ACHN (cell line): ENCODE measurements around the gene ATP11A.

ENCODE experiments used
- DNase-seq: peaks from one replicate; pipeline ENCODE4 v3.0.0-alpha.2; 2015
- in situ Hi-C: cut with HindIII; loops from 2 replicates; pipeline ENCODE4 v1.10.0; 2017; ENCODE audit warnings: low sequenced_read_pairs, low pct_ligation_motif_present, low pct_unique_long_range_greater_than_20kb

Gene ATP11A

GRCh38 chr13:112885242-112885781 is 195.5 kb downstream of the ATP11A start:
- in situ Hi-C loops = no loop called here
- no peak for DNase-seq

DNA sequence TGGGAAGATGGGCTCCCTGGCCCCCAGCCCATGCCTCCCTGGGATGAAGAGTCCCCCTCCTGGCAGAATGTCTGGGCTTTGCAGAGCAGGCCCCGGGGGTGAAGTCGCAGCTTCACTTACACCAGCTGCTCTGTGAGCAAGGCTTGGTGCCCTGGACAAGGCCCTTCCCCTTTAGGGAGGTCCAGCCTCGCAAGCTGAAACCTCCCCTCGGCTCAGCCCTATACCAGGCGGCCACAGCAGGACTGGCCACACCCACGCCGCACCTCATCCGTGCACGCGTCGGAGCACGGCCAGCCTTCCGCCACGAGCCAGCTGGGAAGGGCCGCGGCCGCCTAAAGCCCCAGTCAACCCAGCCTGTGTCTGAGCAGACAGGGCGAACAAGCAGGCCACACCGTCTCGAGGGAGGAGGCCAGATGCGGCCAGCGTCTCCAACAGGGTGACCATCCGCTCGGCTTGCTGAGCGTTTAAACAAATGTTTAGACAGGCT is 196.0 kb downstream of the ATP11A start:
- in situ Hi-C loops = no loop called here
- DNase-seq = peak; percentile 89

GRCh38 chr13:112887151-112887550 is 197.3 kb downstream of the ATP11A start:
- no peak for DNase-seq
- in situ Hi-C loops = no loop called here

- no peak for DNase-seq
- in situ Hi-C loops = no loop called here
Measured at GRCh38 chr13:112887557-112887991, 197.7 kb downstream of the ATP11A start.

DNA sequence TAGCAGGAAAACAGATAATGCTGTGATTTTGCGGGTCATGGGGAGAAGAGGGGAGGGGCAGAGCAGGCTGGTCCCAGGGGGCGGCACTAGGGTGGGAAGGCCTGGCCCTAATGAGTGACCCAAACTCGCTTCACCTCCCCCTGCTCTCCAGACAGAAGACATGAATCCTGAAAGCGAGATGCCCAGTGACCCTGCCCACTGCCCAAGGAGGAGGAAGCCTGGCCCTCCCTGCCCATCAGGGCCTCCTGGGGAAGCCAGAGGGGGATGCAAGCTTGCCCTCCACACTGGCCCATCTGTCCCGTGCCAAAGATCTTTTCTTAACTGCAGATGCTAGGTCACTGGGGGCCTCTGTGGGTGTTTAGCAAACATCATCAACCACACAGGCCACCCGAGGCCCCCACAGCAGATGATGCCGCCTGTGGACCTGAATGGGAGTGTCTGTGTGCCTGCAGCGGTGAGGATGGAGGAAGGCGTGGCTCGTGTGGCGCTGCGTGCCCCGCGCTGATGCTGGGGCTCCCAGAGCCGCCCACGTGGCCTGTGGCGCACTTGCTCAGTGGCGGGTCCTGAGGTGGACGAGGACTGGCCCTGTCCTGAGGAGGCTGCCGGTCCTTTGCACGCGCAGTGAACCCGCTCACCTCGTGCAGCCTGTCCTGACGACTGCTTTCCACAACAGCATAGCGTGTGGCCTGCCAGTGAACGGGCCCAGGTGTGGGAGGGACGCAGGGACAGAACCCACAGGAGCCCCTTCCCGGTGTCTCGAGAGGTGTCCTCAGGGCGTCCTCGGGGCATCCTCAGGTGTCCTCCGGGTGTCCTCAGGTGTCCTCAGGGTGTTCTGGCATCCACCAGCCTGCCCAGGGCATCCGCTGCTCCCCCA is 198.6 kb downstream of the ATP11A start:
- no peak for DNase-seq

GRCh38 chr13:112889351-112890290 is 199.8 kb downstream of the ATP11A start:
- no peak for DNase-seq
- in situ Hi-C loops = no loop called here

More for the DNA sequence above, 198.6 kb downstream of the ATP11A start:
- in situ Hi-C loops = no loop called here

- in situ Hi-C loops = no loop called here
- DNase-seq = no peak
Measured at GRCh38 chr13:112890316-112891145, 200.7 kb downstream of the ATP11A start.

- DNase-seq = no peak
- in situ Hi-C loops = no loop called here
Measured at GRCh38 chr13:112891477-112892401, 201.9 kb downstream of the ATP11A start.

- in situ Hi-C loops = no loop called here
- DNase-seq = peak; percentile 57
Measured at GRCh38 chr13:112892426-112893206, 202.8 kb downstream of the ATP11A start.

- in situ Hi-C loops = no loop called here
Measured at GRCh38 chr13:112893207-112893569, 203.3 kb downstream of the ATP11A start.

GRCh38 chr13:112893570-112894422 is 204.0 kb downstream of the ATP11A start:
- in situ Hi-C loops = no loop called here
- peak; percentile 54 for DNase-seq

More at GRCh38 chr13:112893207-112893569, 203.3 kb downstream of the ATP11A start:
- no peak for DNase-seq

- DNase-seq = no peak
- in situ Hi-C loops = no loop called here
Measured at GRCh38 chr13:112894423-112894672, 204.5 kb downstream of the ATP11A start.

GRCh38 chr13:112894673-112895481 is 205.0 kb downstream of the ATP11A start:
- in situ Hi-C loops = no loop called here
- DNase-seq = no peak

- in situ Hi-C loops = no loop called here
- no peak for DNase-seq
Measured at GRCh38 chr13:112895521-112896465, 206.0 kb downstream of the ATP11A start.
